GM19035 (cell line): ENCODE measurements around the gene DBNL.

Experiments used
- ATAC-seq: cut with Tn5 transposase; IDR thresholded peaks from one replicate; pipeline ENCODE4 v1.9.1; 2021; ENCODE audit not compliant: unreplicated experiment

DBNL gene

GRCh38 chr7:44097064-44097932, 52.8 kb downstream of the DBNL start:
- no peak for ATAC-seq

- no peak for ATAC-seq
Observed at GRCh38 chr7:44098092-44099068, 53.9 kb downstream of the DBNL start.

- ATAC-seq: no peak
Observed at GRCh38 chr7:44099669-44100068, 55.2 kb downstream of the DBNL start.

- ATAC-seq: no peak
Observed at GRCh38 chr7:44100458-44101302, 56.2 kb downstream of the DBNL start.

- ATAC-seq: no peak
Observed at GRCh38 chr7:44101303-44101965, 56.9 kb downstream of the DBNL start.

GRCh38 chr7:44101966-44102845, 57.7 kb downstream of the DBNL start:
- no peak for ATAC-seq

GRCh38 chr7:44102846-44103565, 58.5 kb downstream of the DBNL start:
- no peak for ATAC-seq

- ATAC-seq: no peak
Observed at GRCh38 chr7:44103566-44103922, 59.0 kb downstream of the DBNL start.

- no peak for ATAC-seq
Observed at GRCh38 chr7:44103923-44104859, 59.7 kb downstream of the DBNL start, which contains the start of gene AEBP1. Gene AEBP1 (plus strand): TSS chr7:44104345. CDS start chr7:44104666, 321 bp downstream.

- ATAC-seq: no peak
Observed at GRCh38 chr7:44104860-44105771, 60.6 kb downstream of the DBNL start.

GRCh38 chr7:44105832-44106231, 61.3 kb downstream of the DBNL start:
- ATAC-seq: no peak

- no peak for ATAC-seq
Observed at GRCh38 chr7:44106311-44107065, 62.0 kb downstream of the DBNL start.

GRCh38 chr7:44107116-44107960, 62.8 kb downstream of the DBNL start:
- ATAC-seq: no peak

- ATAC-seq: no peak
Observed at GRCh38 chr7:44107961-44108767, 63.7 kb downstream of the DBNL start.
